K562 (cell line): ENCODE measurements around the gene ERLIN1. TPM values are rescaled to one million over a fixed set of nuclear protein-coding genes. Genes with fewer than 3 reads are reported as not detected.

Experiments used
- ATAC-seq: fragments of 200-7000 bp; cut with Tn5 transposase; 3 replicates; pipeline ENCODE4 v1.9.1; 2020; ENCODE audit warnings: moderate library complexity
- BruUV-seq: library from RNA; stranded (reverse); fragments of 400-500 nt; replicated peaks from 2 replicates; lab custom pipeline; 2021; lab: Mats Ljungman, UMichigan
- CTCF ChIA-PET: fragments of 300-600 bp; formaldehyde crosslinking; extraction: SDS; loops from one replicate; lab custom pipeline; 2021; ENCODE audit warnings: low intra/inter-chr PET ratio; lab: Yijun Ruan, JAX
- POLR2A ChIA-PET: fragments of 300-600, 350-650 bp; sonication (Branson Sonifier 250); formaldehyde crosslinking; extraction: SDS; loops from one replicate; lab custom pipeline; 2021; ENCODE audit warnings: antibody characterized with exemption, inconsistent platforms; lab: Yijun Ruan, JAX
- DNase-seq, 4 experiments: peaks; one replicate each; pipeline versions ENCODE4 v3.0.0 to v3.0.0-alpha.2; 2011 to 2018; ENCODE audit warnings: low spot score in 3 of 4, mixed read lengths in 3 of 4; ENCODE audit errors: extremely low read depth in 1 of 4
- FAIRE-seq: peaks from 2 replicates; lab custom pipeline; 2011; peaks lifted over from hg19 to GRCh38; lab: Jason Lieb, UNC
- H2AFZ ChIP-seq: 2 replicates; pipeline ENCODE4 v1.6.0; 2011; ENCODE audit warnings: low read depth, low read length, control low read depth, inconsistent platforms
- H3K27ac ChIP-seq: fragments of 200-600 bp; 3 replicates; pipeline ENCODE4 v1.8.0; 2011; ENCODE audit warnings: low read depth, mild to moderate bottlenecking, control low read depth, inconsistent platforms, low read length, moderate library complexity, mixed read lengths; ENCODE audit errors: extremely low read depth
- H3K27me3 ChIP-seq, 2 experiments: fragments of 300-600 bp in 1 of 2; 2 replicates in 1 of 2; 3 replicates in 1 of 2; pipeline versions ENCODE4 v1.6.0 to v1.8.0; 2011; ENCODE audit warnings: inconsistent platforms in 2 of 2, low read length in 2 of 2, mild to moderate bottlenecking in 1 of 2, mixed read lengths in 1 of 2, moderate library complexity in 1 of 2; ENCODE audit not compliant: control insufficient read depth in 2 of 2, insufficient read depth in 2 of 2
- H3K36me3 ChIP-seq: fragments of 300-600 bp; 3 replicates; pipeline ENCODE4 v1.8.0; 2011; ENCODE audit warnings: mild to moderate bottlenecking, low read length, inconsistent platforms; ENCODE audit not compliant: control insufficient read depth, insufficient read depth
- H3K4me1 ChIP-seq, 2 experiments: fragments of 200-600 bp in 1 of 2; replicated peaks in 1 of 2; 2 replicates in 1 of 2; 3 replicates in 1 of 2; pipeline versions ENCODE4 v1.5.1 to v1.8.0; 2011; ENCODE audit warnings: inconsistent platforms in 2 of 2, low read length in 2 of 2, mild to moderate bottlenecking in 1 of 2, mixed read lengths in 1 of 2, moderate library complexity in 1 of 2; ENCODE audit not compliant: control insufficient read depth in 2 of 2, insufficient read depth in 2 of 2
- H3K4me2 ChIP-seq: 2 replicates; pipeline ENCODE4 v1.6.1; 2011; ENCODE audit warnings: low read length, control low read depth, inconsistent platforms, mixed read lengths; ENCODE audit not compliant: insufficient read depth
- H3K4me3 ChIP-seq: fragments of 200-600 bp; sonication (generic), shearing (Covaris generic); 2 replicates; pipeline ENCODE4 v1.5.1; 2016; ENCODE audit warnings: control low read depth, inconsistent platforms
- H3K79me2 ChIP-seq: fragments of 200-600 bp; 3 replicates; pipeline ENCODE4 v1.8.0; 2011; ENCODE audit warnings: low read length, inconsistent platforms; ENCODE audit not compliant: control insufficient read depth, insufficient read depth
- H3K9ac ChIP-seq, 2 experiments: 2 replicates each; pipeline versions ENCODE4 v1.6.0 to v1.6.1; 2011; ENCODE audit warnings: low read depth in 2 of 2, low read length in 2 of 2, control low read depth in 1 of 2, inconsistent platforms in 1 of 2, mild to moderate bottlenecking in 1 of 2, mixed read lengths in 1 of 2; ENCODE audit not compliant: insufficient read depth in 1 of 2
- H3K9me1 ChIP-seq: one replicate; pipeline ENCODE4 v1.6.0; 2011; ENCODE audit warnings: inconsistent platforms, mild to moderate bottlenecking, low read length, moderate library complexity; ENCODE audit not compliant: control insufficient read depth, insufficient read depth
- H3K9me3 ChIP-seq: replicated peaks from 2 replicates; pipeline ENCODE4 v1.5.1; 2011; ENCODE audit warnings: low read depth, low read length, inconsistent platforms; ENCODE audit not compliant: control insufficient read depth, insufficient read depth
- H4K20me1 ChIP-seq: replicated peaks from 2 replicates; pipeline ENCODE4 v1.6.1; 2011; ENCODE audit warnings: low read length, inconsistent platforms, mixed read lengths; ENCODE audit not compliant: control insufficient read depth, insufficient read depth
- ATF7 ChIP-seq: fragments of 450-650 bp; IDR thresholded peaks from 2 replicates; pipeline ENCODE4 v1.7.1; 2014; ENCODE audit warnings: mild to moderate bottlenecking, moderate library complexity
- CEBPG ChIP-seq, 3 experiments: fragments of 200-800 bp in 1 of 3; sonication (Bioruptor generic) in 1 of 3; sonication (generic) in 1 of 3; formaldehyde crosslinking in 1 of 3; IDR thresholded peaks in 2 of 3; conservative IDR thresholded peaks in 1 of 3; 2 replicates each; pipeline versions ENCODE4 v1.6.1 to v1.8.0; 2016 to 2022; ENCODE audit warnings: missing compliant biosample characterization in 2 of 3, missing genetic modification characterization in 2 of 3, mild to moderate bottlenecking in 1 of 3, missing genetic modification reagents in 1 of 3
- CSDE1 ChIP-seq, 2 experiments: fragments of 450-650 bp; IDR thresholded peaks; 2 replicates each; pipeline ENCODE4 v1.6.1; 2016; ENCODE audit warnings: mild to moderate bottlenecking in 1 of 2
- ELF2 ChIP-seq: fragments of 250-450 bp; sonication (Bioruptor Pico); IDR thresholded peaks from 2 replicates; pipeline ENCODE4 v1.5.0; 2021; ENCODE audit warnings: mild to moderate bottlenecking
- EP300 ChIP-seq: IDR thresholded peaks from 2 replicates; pipeline ENCODE4 v1.6.1; 2012; ENCODE audit warnings: low read length, improper control_type of control experiment
- FOSL1 ChIP-seq: fragments of 200-800 bp; sonication (Bioruptor generic); conservative IDR thresholded peaks from 2 replicates; pipeline ENCODE4 v1.6.1; 2016; ENCODE audit warnings: missing genetic modification characterization, missing compliant biosample characterization
- FUS ChIP-seq: fragments of 200-400 bp; formaldehyde crosslinking; optimal IDR thresholded peaks from 2 replicates; pipeline ENCODE3; 2017; ENCODE audit warnings: low read depth, low read length
- HES1 ChIP-seq: fragments of 450-650 bp; IDR thresholded peaks from 2 replicates; pipeline ENCODE4 v1.6.1; 2016; ENCODE audit warnings: low read depth, mild to moderate bottlenecking, moderate library complexity
- MLLT1 ChIP-seq, 2 experiments: fragments of 450-650 bp; IDR thresholded peaks; 2 replicates each; pipeline ENCODE4 v1.6.1; 2016
- NCOA4 ChIP-seq: fragments of 450-650 bp; IDR thresholded peaks from 2 replicates; pipeline ENCODE4 v1.6.1; 2018; ENCODE audit warnings: mild to moderate bottlenecking; ENCODE audit not compliant: partially characterized antibody
- PYGO2 ChIP-seq: fragments of 450-650 bp; IDR thresholded peaks from 2 replicates; pipeline ENCODE4 v1.6.1; 2016; ENCODE audit warnings: mild to moderate bottlenecking, missing genetic modification characterization, moderate library complexity, missing compliant biosample characterization
- TRIM25 ChIP-seq: fragments of 450-650 bp; IDR thresholded peaks from 2 replicates; pipeline ENCODE4 v1.7.0; 2016; ENCODE audit warnings: borderline replicate concordance
- YBX1 ChIP-seq: fragments of 450-650 bp; IDR thresholded peaks from 2 replicates; pipeline ENCODE4 v1.7.1; 2016; ENCODE audit warnings: mild to moderate bottlenecking
- ZNF140 ChIP-seq: fragments of 250-450 bp; sonication (Bioruptor Pico); IDR thresholded peaks from 2 replicates; pipeline ENCODE4 v1.8.0; 2021; ENCODE audit warnings: moderate library complexity, mild to moderate bottlenecking, inconsistent platforms
- ZNF668 ChIP-seq: fragments of 250-450 bp; sonication (Bioruptor Pico); IDR thresholded peaks from 2 replicates; pipeline ENCODE4 v1.8.0; 2022; ENCODE audit warnings: mild to moderate bottlenecking, inconsistent platforms
- ZNF780A ChIP-seq: fragments of 250-450 bp; sonication (Bioruptor Pico); IDR thresholded peaks from 2 replicates; pipeline ENCODE4 v1.5.0; 2021; ENCODE audit warnings: mild to moderate bottlenecking
- ZNF830 ChIP-seq: fragments of 250-450 bp; sonication (Bioruptor Pico); IDR thresholded peaks from 2 replicates; pipeline ENCODE4 v1.5.0; 2021; ENCODE audit warnings: mild to moderate bottlenecking
- WGBS: fragments of 100-300 bp; shearing (Covaris generic); methylation state at CpG from one replicate; pipeline ENCODE4 v1.1.6; 2016; ENCODE audit warnings: low coverage, mixed read lengths; ENCODE audit not compliant: insufficient coverage; ENCODE audit errors: missing lambda C conversion rate; 5-methylcytosine and 5-hydroxymethylcytosine counted together
- in situ Hi-C: fragments of 300-500 bp; cut with MboI; formaldehyde crosslinking; loops from 4 replicates; pipeline ENCODE4 v1.15.0; 2018; ENCODE audit warnings: inconsistent platforms, mixed read lengths
- intact Hi-C: fragments of 100-400 bp; cut with micrococcal nuclease; formaldehyde crosslinking; loops from 2 replicates; pipeline ENCODE4 v1.14.2; 2022
- polyA plus RNA-seq, 8 experiments: library from polyadenylated mRNA; depleted of rRNA in 4 of 8; stranded (reverse) in 5 of 8; unstranded in 3 of 8; fragments of >200 nt; fragmentation: Nextera tagmentation in 2 of 8; fragmentation: Illumina TruSeq in 1 of 8; extraction: Ambion mirVana in 2 of 8; extraction: Trizol in 1 of 8; gene quantifications; 2 replicates each; pipeline versions ENCODE4 v1.2.1 to v1.2.3, GENCODE V29; 2011 to 2014; ENCODE audit warnings: inconsistent platforms in 1 of 8, missing spikeins in 1 of 8
- total RNA-seq, 7 experiments: library from RNA; depleted of rRNA in 6 of 7; stranded (reverse); fragments of >200 nt in 6 of 7; fragmentation: Illumina TruSeq in 2 of 7; extraction: Trizol in 2 of 7; gene quantifications; 2 replicates each; pipeline versions ENCODE4 v1.2.1 to v1.2.3, GENCODE V29; 2011 to 2021; ENCODE audit warnings: low replicate concordance in 1 of 7

The ERLIN1 gene
- total and polyA plus RNA-seq, 9 of the 15 experiments (the other 6 are each of a cell fraction or from before 2014, with no cell fraction given) = 9.8 to 26.8 (median 15.5) TPM

- POLR2A ChIA-PET = interaction anchor here (0.7 kb wide), 1 partner anchor 124 kb away, joined by 3 read pairs; no protein-coding TSS in a partner anchor
- H3K27me3 ChIP-seq = peaks cover 0 to 4% of the 10 kb centered on the region in 2 experiments; a peak in 2 of 5 replicates
- in situ Hi-C loops = no loop called here
- no peak overlapping the region for H2AFZ ChIP-seq
- H3K4me2 ChIP-seq = no peak overlapping the region
- no peak for DNase-seq
- H3K4me3 ChIP-seq = no peak overlapping the region
- intact Hi-C loops = no loop called here
- H3K36me3 ChIP-seq = peaks cover 32% of the 10 kb centered on the region; the same call in 2 of the 3 replicates
- no peaks in the 10 kb centered on the region for H3K9me1 ChIP-seq
- no peak overlapping the region for H3K9ac ChIP-seq
- ATAC-seq = peak; percentile 38
- no peaks in the 10 kb centered on the region for H3K79me2 ChIP-seq
- H3K9me3 ChIP-seq = no peaks in the 10 kb centered on the region
- WGBS = 20% methylated on average over 5 of the region's 8 CpGs
- H3K27ac ChIP-seq = no peak overlapping the region
- no peaks in the 10 kb centered on the region for H3K4me1 ChIP-seq
- no TSS peak for BruUV-seq
- no peaks in the 10 kb centered on the region for H4K20me1 ChIP-seq
- CTCF ChIA-PET = no interaction called here
- no peak for FAIRE-seq
- TF ChIP-seq MLLT1 (IDR thresholded peaks at IDR 0.05) (no peak), TRIM25 (no peak), ELF2 (CRISPR knock-in tag) (no peak), NCOA4 (no peak), PYGO2 (tag) (no peak), EP300 (no peak), HES1 (no peak), ZNF668 (CRISPR knock-in tag) (no peak), CEBPG (CRISPR knock-in tag; IDR thresholded peaks at IDR 0.05) (no peak), CEBPG (tag; conservative IDR thresholded peaks at IDR 0.05 in 1 of 2, IDR thresholded peaks at IDR 0.05 in 1 of 2) (0 out of 4 replicates have a peak, but pooled peaks of 1 of the 2 experiments have one; percentile 47), CSDE1 (IDR thresholded peaks at IDR 0.05) (no peak), ZNF140 (CRISPR knock-in tag) (no peak), FUS (no peak), ATF7 (no peak), YBX1 (no peak), ZNF780A (CRISPR knock-in tag) (no peak), FOSL1 (tag) (peak; percentile 50), ZNF830 (CRISPR knock-in tag) (no peak)
Measured at GRCh38 chr10:100148353-100149211, 37.2 kb downstream of the ERLIN1 start.
